ENCODE data around the gene CCL21. TPM values are rescaled to one million over a fixed set of nuclear protein-coding genes. Genes with fewer than 3 reads are reported as not detected.

CCL21 gene
- total RNA-seq, 1 experiment from 2014 or later: not detected

DNA sequence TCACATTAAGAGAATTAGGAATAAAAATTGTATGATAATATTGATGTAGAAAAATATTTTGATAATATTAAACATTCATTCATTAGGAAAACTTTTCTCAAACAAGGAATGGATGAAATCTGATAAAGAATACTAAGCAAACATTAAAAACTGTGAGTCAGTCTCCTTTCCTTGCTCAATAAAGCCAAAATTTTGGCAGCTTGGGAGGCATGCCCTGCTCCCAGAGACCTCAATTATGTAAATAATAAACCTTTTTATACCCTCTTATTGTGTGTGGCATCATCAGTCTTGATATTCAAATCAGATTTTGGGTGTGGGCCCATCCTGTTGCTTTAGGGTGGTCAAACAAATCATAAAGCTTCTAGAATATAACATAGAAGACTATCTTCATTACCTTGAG lies 36.6 kb upstream of the CCL21 start:
- Histone ChIP-seq H3K27me3 (replicated peaks; ENCODE audit: control insufficient read depth, insufficient read depth, low read length) (no peaks in the 10 kb centered on the region), H3K36me3 (ENCODE audit: control insufficient read depth, insufficient read depth, low read length) (no peaks in the 10 kb centered on the region), H3K4me3 (ENCODE audit: low read depth, low read length) (no peak overlapping the region), H3K9me3 (no peaks in the 10 kb centered on the region), H3K4me1 (no peaks in the 10 kb centered on the region)
- Mint-ChIP-seq H3K4me1 (ENCODE audit: low read depth, unreplicated experiment) (no peaks in the 10 kb centered on the region), H3K9me3 (ENCODE audit: unreplicated experiment) (no peaks in the 10 kb centered on the region), H3K27me3 (ENCODE audit: insufficient read depth, unreplicated experiment) (no peaks in the 10 kb centered on the region), H3K4me3 (ENCODE audit: unreplicated experiment) (no peak overlapping the region), H3K36me3 (ENCODE audit: insufficient read depth, unreplicated experiment) (no peaks in the 10 kb centered on the region), H3K27ac (ENCODE audit: unreplicated experiment) (no peak overlapping the region)
- DNase-seq: no peak
- CTCF ChIA-PET: no interaction called here
- POLR2A ChIA-PET: no interaction called here
- no peak for TF ChIP-seq CTCF (IDR thresholded peaks at IDR 0.05; ENCODE audit: insufficient read depth in 1 of 2, low read depth in 1 of 2, low read length in 1 of 2, severe bottlenecking in 1 of 2, unreplicated experiment in 1 of 2)
- no TSS peak for BruUV-seq (replicated peaks)
- intact Hi-C loops (cut with micrococcal nuclease; ENCODE audit: unreplicated experiment): no loop called here

GRCh38 chr9:34744295-34745221 lies 34.6 kb upstream of the CCL21 start:
- intact Hi-C loops (cut with micrococcal nuclease; ENCODE audit: unreplicated experiment): no loop called here
- H3K9me3 Mint-ChIP-seq (ENCODE audit: unreplicated experiment): no peaks in the 10 kb centered on the region
- no peaks in the 10 kb centered on the region for H3K4me1 Mint-ChIP-seq (ENCODE audit: low read depth, unreplicated experiment)
- Histone ChIP-seq H3K27me3 (replicated peaks; ENCODE audit: control insufficient read depth, insufficient read depth, low read length) (no peaks in the 10 kb centered on the region), H3K4me1 (no peaks in the 10 kb centered on the region), H3K36me3 (ENCODE audit: control insufficient read depth, insufficient read depth, low read length) (no peaks in the 10 kb centered on the region), H3K4me3 (ENCODE audit: low read depth, low read length) (no peak overlapping the region), H3K9me3 (no peaks in the 10 kb centered on the region)
- DNase-seq: no peak
- H3K4me3 Mint-ChIP-seq (ENCODE audit: unreplicated experiment): no peak overlapping the region
- ChIA-PET POLR2A (no interaction called here), CTCF (interaction anchor here (1.0 kb wide), 1 partner anchor 43 kb away, joined by 3 read pairs; no protein-coding TSS in a partner anchor)
- no peaks in the 10 kb centered on the region for H3K36me3 Mint-ChIP-seq (ENCODE audit: insufficient read depth, unreplicated experiment)
- H3K27ac Mint-ChIP-seq (ENCODE audit: unreplicated experiment): no peak overlapping the region
- H3K27me3 Mint-ChIP-seq (ENCODE audit: insufficient read depth, unreplicated experiment): no peaks in the 10 kb centered on the region
- TF ChIP-seq CTCF (IDR thresholded peaks at IDR 0.05; ENCODE audit: insufficient read depth in 1 of 2, low read depth in 1 of 2, low read length in 1 of 2, severe bottlenecking in 1 of 2, unreplicated experiment in 1 of 2): no peak
- no TSS peak for BruUV-seq (replicated peaks)

GRCh38 chr9:34742710-34743109 lies 32.8 kb upstream of the CCL21 start:
- Histone ChIP-seq H3K27me3 (replicated peaks; ENCODE audit: control insufficient read depth, insufficient read depth, low read length) (no peaks in the 10 kb centered on the region), H3K4me3 (ENCODE audit: low read depth, low read length) (no peak overlapping the region), H3K4me1 (no peaks in the 10 kb centered on the region), H3K36me3 (ENCODE audit: control insufficient read depth, insufficient read depth, low read length) (no peaks in the 10 kb centered on the region), H3K9me3 (no peaks in the 10 kb centered on the region)
- no peak for DNase-seq
- H3K4me1 Mint-ChIP-seq (ENCODE audit: low read depth, unreplicated experiment): no peaks in the 10 kb centered on the region
- no peak for TF ChIP-seq CTCF (IDR thresholded peaks at IDR 0.05; ENCODE audit: insufficient read depth in 1 of 2, low read depth in 1 of 2, low read length in 1 of 2, severe bottlenecking in 1 of 2, unreplicated experiment in 1 of 2)
- H3K9me3 Mint-ChIP-seq (ENCODE audit: unreplicated experiment): no peaks in the 10 kb centered on the region
- H3K27me3 Mint-ChIP-seq (ENCODE audit: insufficient read depth, unreplicated experiment): peaks cover 2% of the 10 kb centered on the region
- intact Hi-C loops (cut with micrococcal nuclease; ENCODE audit: unreplicated experiment): no loop called here
- no peak overlapping the region for H3K27ac Mint-ChIP-seq (ENCODE audit: unreplicated experiment)
- H3K4me3 Mint-ChIP-seq (ENCODE audit: unreplicated experiment): no peak overlapping the region
- POLR2A ChIA-PET: no interaction called here
- BruUV-seq (replicated peaks): no TSS peak
- CTCF ChIA-PET: no interaction called here
- no peaks in the 10 kb centered on the region for H3K36me3 Mint-ChIP-seq (ENCODE audit: insufficient read depth, unreplicated experiment)
